MG63 (cell line): ENCODE measurements around the gene SSR2. TPM values are rescaled to one million over a fixed set of nuclear protein-coding genes. Genes with fewer than 3 reads are reported as not detected.
A peak's percentile ranks its signal among the peaks of the same experiment; 100 is the strongest.

Experiments
- DNase-seq: peaks from one replicate; pipeline ENCODE4 v3.0.0-alpha.2; 2020
- H3K27me3 ChIP-seq: fragments of 250-450 bp; sonication (Bioruptor Pico); 2 replicates; pipeline ENCODE4 v1.5.1; 2020; ENCODE audit warnings: mild to moderate bottlenecking, moderate library complexity
- H3K36me3 ChIP-seq: fragments of 250-450 bp; sonication (Bioruptor Pico); 2 replicates; pipeline ENCODE4 v1.5.1; 2020; ENCODE audit warnings: mild to moderate bottlenecking, moderate library complexity
- H3K4me3 ChIP-seq: fragments of 250-450 bp; sonication (Bioruptor Pico); 2 replicates; pipeline ENCODE4 v1.5.1; 2020; ENCODE audit warnings: mild to moderate bottlenecking, moderate library complexity
- H3K9me3 ChIP-seq: fragments of 250-450 bp; sonication (Bioruptor Pico); 2 replicates; pipeline ENCODE4 v1.5.1; 2020; ENCODE audit warnings: mild to moderate bottlenecking, moderate library complexity
- total RNA-seq: library from RNA; depleted of rRNA; stranded (reverse); fragments of >200 nt; shearing (Covaris generic); gene quantifications from 2 replicates; pipeline ENCODE4 v1.2.3, GENCODE V29; 2014; ENCODE audit warnings: low replicate concordance; rRNA removed

SSR2 gene
- 243 and 387 TPM in 2 replicates for total RNA-seq

DNA sequence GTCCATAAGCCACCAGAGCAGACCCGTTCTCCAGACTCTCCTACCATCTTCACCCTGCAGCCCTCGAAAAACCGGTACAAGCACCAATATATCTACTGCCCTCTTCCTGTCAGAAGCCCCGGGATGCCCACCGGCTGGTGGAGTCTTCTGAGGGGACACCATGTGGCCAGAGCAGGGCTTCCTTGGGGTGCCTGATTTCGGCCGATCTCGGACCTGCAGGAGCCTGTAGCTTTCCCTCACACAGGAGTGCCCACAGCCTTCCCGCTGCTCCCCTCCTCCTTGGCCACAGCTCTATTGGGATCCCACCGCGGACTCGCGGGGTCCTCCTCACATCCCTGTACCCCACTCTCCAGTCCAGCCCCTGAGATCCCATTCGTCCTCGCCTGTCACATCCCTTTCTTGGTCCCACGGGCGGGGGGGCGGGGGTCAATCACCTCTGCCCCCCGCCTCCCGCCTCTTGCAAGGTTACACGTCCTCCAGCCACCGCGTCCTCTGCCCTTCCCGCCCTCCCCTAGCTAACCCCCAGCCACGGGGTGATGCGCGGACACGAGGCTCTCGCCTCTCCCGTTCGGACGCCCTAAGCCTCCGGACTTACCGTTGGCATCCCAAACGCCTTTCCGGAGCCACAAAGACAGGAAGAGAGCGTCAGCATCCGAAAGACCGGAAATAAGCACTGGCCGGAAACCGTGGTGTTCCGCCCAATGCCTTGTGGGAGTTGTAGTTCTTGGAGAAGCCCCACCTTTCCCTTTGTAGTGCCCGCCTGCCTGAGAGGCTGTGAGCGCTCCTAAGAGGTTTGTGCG, at the start of gene SSR2:
TSS of gene SSR2 (minus strand) at position 659 of the 800 bp plus-strand sequence. CDS start 784 bp downstream, outside the sequence.
- peak; percentile 93 for DNase-seq
- Histone ChIP-seq H3K9me3 (no peaks in the 10 kb centered on the region), H3K27me3 (no peaks in the 10 kb centered on the region), H3K4me3 (peak within 1 kb of the TSS; percentile 78), H3K36me3 (peaks cover 45% of the 10 kb centered on the region)

DNA sequence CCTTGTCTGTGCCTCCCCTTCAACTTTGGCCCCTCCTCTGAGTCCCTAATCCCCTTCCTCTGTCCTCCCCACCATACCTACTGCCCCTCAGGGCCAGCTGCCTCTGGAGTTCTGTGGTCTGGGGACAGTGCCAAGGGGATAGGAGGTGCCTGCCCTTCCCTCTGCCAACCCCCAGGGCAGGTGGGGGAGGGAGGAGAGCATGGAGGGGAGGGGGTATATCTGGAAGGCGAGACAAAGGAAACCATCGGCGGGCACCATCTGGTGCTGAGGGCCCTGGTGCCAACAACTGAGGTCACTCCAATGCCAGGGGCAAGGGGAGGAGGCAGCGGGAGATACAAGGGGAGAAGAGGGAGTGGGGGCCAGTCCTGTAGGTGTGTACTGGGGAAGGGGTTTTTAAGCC, 49.8 kb upstream of the SSR2 start:
- Histone ChIP-seq H3K4me3 (no peak overlapping the region), H3K27me3 (no peaks in the 10 kb centered on the region), H3K9me3 (no peaks in the 10 kb centered on the region), H3K36me3 (peaks cover 4% of the 10 kb centered on the region; the same call in 1 of the 2 replicates)
- DNase-seq: peak; percentile 37

DNA sequence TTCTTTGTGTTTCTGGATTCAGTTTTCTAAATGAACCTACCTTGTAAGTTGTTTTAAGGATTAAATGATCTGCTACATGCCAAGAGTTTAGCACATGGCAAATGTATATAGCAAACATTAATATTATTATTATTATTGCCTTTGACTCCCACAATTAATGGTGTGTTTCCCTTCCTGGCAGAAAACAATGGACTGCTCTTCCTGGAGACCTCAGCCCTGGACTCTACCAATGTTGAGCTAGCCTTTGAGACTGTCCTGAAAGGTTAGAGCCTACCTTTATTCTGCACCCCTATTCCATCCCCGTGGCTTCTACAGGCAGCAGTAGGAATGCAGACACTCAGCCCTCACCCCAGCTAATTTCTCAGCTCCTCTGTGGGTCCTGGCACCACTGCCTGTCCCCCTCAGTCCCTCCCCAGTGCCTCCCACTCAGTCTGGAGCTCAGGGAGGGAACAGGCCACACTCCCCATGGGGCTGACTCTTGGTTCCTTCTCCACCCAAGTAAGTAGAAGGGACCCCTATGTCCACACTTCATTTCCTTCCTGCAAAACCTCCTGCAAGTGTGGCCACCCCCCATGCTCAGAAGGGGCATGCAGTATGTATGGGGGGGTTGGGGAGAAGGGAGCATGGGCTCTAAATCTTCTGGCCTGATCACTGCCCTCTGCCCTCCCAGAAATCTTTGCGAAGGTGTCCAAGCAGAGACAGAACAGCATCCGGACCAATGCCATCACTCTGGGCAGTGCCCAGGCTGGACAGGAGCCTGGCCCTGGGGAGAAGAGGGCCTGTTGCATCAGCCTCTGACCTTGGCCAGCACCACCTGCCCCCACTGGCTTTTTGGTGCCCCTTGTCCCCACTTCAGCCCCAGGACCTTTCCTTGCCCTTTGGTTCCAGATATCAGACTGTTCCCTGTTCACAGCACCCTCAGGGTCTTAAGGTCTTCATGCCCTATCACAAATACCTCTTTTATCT, 49.0 kb upstream of the SSR2 start:
- H3K4me3 ChIP-seq: no peak overlapping the region
- peak; percentile 18 for DNase-seq
- no peaks in the 10 kb centered on the region for H3K36me3 ChIP-seq
- no peaks in the 10 kb centered on the region for H3K27me3 ChIP-seq
- no peaks in the 10 kb centered on the region for H3K9me3 ChIP-seq

DNA sequence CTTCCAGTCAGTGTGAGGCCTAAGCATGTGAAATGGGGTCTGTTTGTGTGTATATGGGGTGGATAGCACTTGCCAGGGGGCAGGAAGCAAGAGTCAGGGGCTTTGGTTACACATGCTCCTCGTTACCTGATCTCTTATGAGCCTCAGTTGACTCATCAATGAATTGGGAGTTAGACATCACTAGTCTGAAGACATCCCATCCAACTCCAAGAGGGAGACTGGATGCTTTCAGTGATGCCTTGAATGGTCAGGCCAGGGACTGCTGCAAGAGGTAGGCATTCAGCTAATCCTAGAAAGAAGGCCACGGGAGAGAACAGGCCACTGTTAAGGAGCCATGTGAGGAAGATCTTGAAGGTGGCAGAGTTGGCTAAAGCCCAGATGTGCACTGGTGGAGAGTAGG, 46.5 kb upstream of the SSR2 start:
- Histone ChIP-seq H3K4me3 (no peak overlapping the region), H3K36me3 (no peaks in the 10 kb centered on the region), H3K27me3 (no peaks in the 10 kb centered on the region), H3K9me3 (no peaks in the 10 kb centered on the region)
- DNase-seq: no peak

DNA sequence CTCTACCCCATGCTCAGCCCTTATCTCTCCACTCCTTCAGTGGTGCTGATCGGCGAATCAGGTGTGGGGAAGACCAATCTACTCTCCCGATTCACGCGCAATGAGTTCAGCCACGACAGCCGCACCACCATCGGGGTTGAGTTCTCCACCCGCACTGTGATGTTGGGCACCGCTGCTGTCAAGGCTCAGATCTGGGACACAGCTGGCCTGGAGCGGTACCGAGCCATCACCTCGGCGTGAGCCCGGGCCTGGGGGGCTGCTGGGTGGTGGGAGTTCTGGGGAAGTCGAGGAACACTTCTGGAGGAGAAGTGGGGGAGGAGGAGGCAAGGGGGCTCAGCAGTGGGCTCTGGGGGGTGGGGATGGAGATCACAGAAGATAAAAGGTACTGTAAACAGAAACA, 45.1 kb upstream of the SSR2 start:
- no peaks in the 10 kb centered on the region for H3K36me3 ChIP-seq

DNA sequence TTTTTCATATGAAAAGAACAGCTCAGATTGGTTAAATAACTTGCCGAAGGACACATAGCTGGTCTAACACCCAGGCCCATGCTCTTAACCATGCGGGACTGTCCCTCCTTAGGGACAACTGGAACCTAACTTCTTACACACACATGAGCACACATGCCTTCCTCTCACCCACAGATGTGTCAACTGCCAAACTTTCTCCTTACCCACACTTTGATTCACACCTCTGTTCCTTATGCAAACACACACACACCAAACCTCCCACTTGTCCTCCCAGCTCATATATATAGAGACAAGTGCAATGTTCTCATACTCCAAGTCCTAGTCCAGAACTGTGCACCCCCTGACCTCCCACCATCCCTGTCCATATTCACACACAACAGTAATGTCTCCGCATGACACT, 44.5 kb upstream of the SSR2 start:
- H3K4me3 ChIP-seq: no peak overlapping the region
- no peaks in the 10 kb centered on the region for H3K36me3 ChIP-seq
- H3K9me3 ChIP-seq: no peaks in the 10 kb centered on the region
- no peaks in the 10 kb centered on the region for H3K27me3 ChIP-seq
- no peak for DNase-seq

More for the DNA sequence above, 45.1 kb upstream of the SSR2 start:
- Histone ChIP-seq H3K4me3 (no peak overlapping the region), H3K9me3 (no peaks in the 10 kb centered on the region), H3K27me3 (no peaks in the 10 kb centered on the region)
- no peak for DNase-seq

DNA sequence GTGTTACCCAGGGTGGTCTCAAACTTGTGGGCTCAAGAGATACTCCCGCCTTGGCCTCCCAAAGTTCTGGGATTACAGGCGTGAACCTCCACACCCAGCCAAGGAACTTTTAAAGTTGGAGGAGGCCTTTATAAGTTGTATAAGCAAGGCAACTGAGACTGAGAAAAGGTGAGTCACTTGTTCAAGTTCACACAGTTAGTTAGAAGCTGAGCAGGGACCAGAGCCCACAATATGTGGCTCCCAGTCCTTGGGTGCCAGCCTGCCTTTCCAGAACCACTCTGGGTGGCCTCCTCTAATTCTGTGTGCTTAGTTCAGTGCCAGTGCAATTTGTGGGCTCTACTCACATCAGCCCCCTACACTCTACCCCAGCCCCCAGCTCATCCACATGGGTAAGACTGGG, 43.9 kb upstream of the SSR2 start:
- Histone ChIP-seq H3K9me3 (no peaks in the 10 kb centered on the region), H3K36me3 (no peaks in the 10 kb centered on the region), H3K4me3 (no peak overlapping the region), H3K27me3 (no peaks in the 10 kb centered on the region)
- DNase-seq: no peak

DNA sequence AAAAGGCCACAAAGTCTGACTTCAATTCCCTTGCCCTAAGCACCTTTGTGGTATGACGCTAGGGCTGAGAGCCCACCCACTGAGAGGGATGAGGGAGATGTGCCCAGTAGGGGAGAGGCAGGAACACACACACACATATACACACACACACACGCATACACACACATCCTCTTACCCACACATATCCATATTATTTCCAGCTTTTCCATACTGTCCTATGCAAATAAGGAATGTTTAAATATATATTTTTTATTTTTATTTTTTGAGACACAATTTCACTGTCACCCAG, 43.2 kb upstream of the SSR2 start:
- Histone ChIP-seq H3K36me3 (no peaks in the 10 kb centered on the region), H3K27me3 (no peaks in the 10 kb centered on the region), H3K9me3 (no peaks in the 10 kb centered on the region), H3K4me3 (no peak overlapping the region)
- DNase-seq: no peak

DNA sequence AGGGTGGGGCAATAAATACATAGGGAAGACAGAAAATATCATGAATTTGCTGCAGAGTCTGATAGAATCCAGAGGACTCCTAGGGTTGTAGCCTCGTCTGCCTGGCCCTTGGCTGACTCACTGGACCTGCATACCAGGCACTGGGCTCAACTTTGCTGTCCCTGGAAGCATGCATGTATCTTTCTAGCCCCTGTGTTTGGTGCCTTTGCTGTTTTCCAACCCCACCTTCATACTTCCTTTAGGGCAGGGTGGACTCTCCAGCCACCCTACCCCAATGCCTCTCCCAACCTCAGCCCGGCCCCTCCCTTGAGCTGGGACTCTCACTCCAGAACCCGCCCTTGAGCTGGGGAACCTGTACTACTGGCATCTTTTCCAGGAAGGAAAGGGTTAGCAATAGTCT, 41.4 kb upstream of the SSR2 start:
- DNase-seq: no peak
- no peaks in the 10 kb centered on the region for H3K36me3 ChIP-seq
- H3K9me3 ChIP-seq: no peaks in the 10 kb centered on the region
- no peak overlapping the region for H3K4me3 ChIP-seq
- H3K27me3 ChIP-seq: no peaks in the 10 kb centered on the region

DNA sequence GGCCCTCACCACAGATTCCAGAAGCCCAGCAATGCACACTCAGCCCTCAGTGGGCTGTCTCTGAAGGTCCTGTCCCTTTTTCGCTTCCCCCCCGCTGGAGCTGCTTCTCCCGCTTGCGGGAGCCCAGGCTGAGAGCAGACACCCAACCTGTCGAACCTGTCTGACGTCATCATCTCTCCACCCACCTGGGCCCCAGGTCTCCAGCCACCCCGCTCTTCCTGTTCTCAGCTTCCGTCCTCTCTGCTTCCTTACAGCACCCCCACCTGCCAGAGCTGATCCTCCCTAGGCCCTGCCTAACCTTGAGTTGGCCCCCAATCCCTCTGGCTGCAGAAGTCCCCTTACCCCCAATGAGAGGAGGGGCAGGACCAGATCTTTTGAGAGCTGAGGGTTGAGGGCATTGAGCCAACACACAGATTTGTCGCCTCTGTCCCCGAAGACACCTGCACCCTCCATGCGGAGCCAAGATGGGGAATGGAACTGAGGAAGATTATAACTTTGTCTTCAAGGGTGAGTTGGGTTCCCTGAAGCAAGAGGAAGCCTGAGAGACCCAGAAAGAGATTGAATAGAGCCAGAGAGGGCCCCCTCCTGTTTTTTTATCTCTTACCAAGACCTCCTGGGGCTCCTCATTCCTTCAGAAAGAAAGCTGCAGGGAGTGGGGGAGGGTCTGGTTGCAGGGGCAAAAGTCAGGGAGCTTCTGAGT, 40.3 kb upstream of the SSR2 start, which contains the start of gene RAB25:
TSS of gene RAB25 (plus strand) at position 224 of the 700 bp plus-strand sequence. CDS start at position 465, 241 bp downstream.
- Histone ChIP-seq H3K27me3 (no peaks in the 10 kb centered on the region), H3K9me3 (no peaks in the 10 kb centered on the region), H3K4me3 (no peak within 1 kb of the TSS), H3K36me3 (peaks cover 4% of the 10 kb centered on the region; the same call in 1 of the 2 replicates)
- DNase-seq: no peak

DNA sequence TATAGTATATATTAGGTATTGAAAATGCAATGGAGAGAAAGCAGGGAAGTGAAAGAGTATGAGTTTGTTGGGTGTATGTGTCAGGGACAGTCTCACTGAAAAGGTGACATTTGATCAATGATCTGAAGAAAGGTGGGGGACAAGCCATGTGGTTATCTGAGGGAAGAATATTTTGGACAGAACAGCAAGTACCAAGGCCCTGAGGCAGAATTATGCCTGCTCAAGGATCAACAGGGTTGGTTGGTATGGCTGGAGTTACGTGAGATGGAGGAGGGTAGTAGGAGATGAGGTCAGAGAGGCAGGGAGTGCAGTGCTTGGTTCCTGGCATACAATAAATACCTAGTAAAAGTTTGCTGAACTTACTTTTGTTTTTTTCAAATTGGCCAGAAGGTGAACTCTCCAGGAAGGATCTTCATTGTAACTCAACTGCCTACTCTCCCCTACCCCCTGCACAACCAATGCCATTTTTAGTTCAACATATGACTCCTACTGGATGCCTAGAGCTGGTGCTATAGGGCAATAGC, 35.6 kb upstream of the SSR2 start:
- H3K9me3 ChIP-seq: no peaks in the 10 kb centered on the region
- peaks cover 6% of the 10 kb centered on the region; the same call in 1 of the 2 replicates for H3K36me3 ChIP-seq
- H3K27me3 ChIP-seq: no peaks in the 10 kb centered on the region
- no peak overlapping the region for H3K4me3 ChIP-seq
- no peak for DNase-seq

DNA sequence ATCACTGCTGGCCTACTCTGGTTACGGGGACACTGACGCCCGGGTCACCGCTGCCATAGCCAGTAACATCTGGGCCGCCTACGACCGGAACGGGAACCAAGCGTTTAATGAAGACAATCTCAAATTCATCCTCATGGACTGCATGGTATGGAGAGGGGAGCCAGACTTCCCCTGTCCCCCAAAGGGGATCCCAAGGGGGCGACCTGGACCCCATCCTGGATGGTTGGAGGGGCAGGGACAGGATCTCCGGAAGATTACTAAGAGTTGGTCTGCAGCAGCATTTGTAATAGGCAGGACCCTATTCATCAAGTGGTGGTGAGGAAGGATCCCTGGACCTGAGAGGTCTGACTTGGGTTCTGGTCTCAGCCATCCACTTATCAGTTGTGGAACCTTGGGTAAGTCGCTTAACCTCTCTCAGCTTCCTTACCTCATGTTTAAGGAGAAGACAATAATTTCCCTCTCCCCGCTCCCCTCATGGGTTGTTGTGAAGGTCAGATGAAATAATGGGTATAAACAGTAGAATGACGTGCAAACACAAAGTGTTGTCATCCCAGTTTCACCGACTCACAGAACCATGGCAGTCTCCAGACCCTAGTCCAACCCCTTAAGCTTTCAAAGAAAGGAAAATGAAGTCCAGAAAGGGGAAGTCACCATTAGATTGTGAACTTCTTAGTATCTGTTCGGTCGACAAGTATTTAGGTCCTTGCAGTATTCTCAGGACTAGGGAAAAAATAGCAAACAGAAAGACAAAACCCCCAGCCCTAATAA, 34.7 kb upstream of the SSR2 start:
- Histone ChIP-seq H3K27me3 (no peaks in the 10 kb centered on the region), H3K9me3 (no peaks in the 10 kb centered on the region), H3K4me3 (peak overlapping the region; percentile 84), H3K36me3 (peaks cover 8% of the 10 kb centered on the region)
- DNase-seq: no peak

DNA sequence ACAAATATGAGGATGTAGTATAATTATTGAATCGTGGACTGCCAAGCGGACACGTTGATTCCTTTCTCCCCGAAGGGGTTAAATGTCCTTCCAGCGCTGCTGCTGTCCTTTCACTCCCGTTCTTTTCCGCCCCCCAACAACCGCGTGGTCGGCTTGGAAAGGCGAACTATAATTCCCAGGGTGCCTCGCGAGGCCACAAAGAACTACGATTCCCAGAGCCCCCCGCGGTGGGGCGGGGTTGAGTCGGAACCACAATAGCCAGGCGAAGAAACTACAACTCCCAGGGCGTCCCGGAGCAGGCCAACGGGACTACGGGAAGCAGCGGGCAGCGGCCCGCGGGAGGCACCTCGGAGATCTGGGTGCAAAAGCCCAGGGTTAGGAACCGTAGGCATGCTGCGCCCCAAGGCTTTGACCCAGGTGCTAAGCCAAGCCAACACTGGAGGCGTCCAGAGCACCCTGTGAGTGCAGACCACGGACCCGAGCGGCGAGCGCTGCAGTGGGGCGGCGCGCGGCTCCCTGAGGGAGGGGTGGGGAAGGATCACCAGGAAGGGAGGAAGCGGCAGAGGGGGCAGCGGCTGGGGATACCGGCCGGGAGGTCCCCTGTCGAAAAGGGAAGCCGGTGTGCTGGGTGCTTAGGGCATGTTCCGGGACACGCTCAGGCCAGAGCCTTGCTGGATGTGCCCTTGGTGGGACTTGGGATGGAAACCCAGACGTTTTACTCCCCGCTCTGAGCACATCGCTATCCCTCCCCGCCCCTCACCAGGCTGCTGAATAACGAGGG, 33.9 kb upstream of the SSR2 start, which contains the start of gene LAMTOR2:
TSS of gene LAMTOR2 (plus strand) at position 283 of the 781 bp plus-strand sequence. CDS start at position 391, 108 bp downstream.
- peaks cover 16% of the 10 kb centered on the region for H3K36me3 ChIP-seq

DNA sequence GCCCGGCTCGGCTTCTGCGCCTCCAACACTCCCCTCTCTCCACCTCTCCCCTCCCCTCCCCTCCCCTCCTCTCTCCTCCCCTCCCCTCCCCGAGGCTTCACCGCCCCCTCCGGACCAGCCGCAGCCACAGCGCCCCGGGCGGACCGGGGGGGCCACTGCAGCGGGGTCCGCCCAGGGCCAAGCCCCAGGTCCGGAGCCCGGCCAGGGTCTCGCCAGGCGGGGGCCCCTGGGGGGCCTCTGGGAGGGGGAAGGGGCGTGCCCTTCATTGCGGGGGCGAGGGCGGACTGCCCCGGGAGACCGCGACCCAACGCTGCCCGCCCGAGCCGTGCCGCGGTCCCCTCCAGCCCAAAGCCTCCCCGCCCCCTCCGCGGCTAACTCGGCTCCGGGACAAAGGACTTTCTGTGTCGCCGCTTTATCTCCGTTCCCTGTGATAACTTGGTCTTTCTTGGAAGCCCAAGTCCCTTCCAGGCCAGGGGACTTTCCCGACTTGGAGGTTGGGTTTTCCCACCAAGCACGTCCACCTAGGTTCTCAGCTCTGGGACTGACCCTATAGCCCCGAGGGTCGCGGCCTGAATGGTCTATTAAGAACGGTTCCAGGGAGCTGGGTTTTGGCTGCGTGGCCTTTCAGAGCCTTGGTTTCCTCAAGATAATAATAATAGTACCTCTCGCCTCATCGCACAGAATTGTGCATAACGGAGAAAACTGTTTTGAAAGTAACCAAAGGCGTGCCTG, 33.2 kb upstream of the SSR2 start, which contains the start of gene UBQLN4:
TSS of gene UBQLN4 (minus strand) at position 31 of the 732 bp plus-strand sequence. CDS start 97 bp downstream, outside the sequence.
- H3K27me3 ChIP-seq: no peaks in the 10 kb centered on the region
- no peaks in the 10 kb centered on the region for H3K9me3 ChIP-seq
- H3K4me3 ChIP-seq: peak within 1 kb of the TSS; percentile 84
- DNase-seq: peak; percentile 94
- H3K36me3 ChIP-seq: peaks cover 23% of the 10 kb centered on the region

More for the DNA sequence above, 33.9 kb upstream of the SSR2 start, which contains the start of gene LAMTOR2:
- DNase-seq: peak; percentile 99
- Histone ChIP-seq H3K27me3 (no peaks in the 10 kb centered on the region), H3K4me3 (peak within 1 kb of the TSS; percentile 84), H3K9me3 (no peaks in the 10 kb centered on the region)
